ENCODE data around the gene SMARCC2.
A peak's percentile ranks its signal among the peaks of the same experiment; 100 is the strongest.

SMARCC2 gene

DNA sequence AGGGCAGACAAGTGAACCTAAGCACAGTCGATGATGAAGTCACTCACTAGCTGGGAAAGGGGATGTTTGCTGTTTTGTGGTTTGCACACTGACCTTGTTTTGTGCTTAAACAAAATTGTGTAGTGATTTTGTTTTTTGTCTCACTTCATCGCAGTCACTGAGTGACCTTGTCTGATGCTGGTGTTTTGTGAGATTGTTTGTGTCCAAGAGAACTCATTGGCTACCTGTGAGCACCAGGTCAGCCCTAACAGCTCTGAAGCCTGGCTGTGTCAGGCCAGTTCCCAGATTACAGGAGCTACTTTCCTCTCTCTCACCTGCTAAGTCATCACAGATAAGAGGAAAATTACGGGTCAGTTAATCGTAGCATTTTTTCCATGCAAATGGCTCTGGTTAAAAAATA lies 65.2 kb downstream of the SMARCC2 start:
- TF ChIP-seq, protein P1, sequence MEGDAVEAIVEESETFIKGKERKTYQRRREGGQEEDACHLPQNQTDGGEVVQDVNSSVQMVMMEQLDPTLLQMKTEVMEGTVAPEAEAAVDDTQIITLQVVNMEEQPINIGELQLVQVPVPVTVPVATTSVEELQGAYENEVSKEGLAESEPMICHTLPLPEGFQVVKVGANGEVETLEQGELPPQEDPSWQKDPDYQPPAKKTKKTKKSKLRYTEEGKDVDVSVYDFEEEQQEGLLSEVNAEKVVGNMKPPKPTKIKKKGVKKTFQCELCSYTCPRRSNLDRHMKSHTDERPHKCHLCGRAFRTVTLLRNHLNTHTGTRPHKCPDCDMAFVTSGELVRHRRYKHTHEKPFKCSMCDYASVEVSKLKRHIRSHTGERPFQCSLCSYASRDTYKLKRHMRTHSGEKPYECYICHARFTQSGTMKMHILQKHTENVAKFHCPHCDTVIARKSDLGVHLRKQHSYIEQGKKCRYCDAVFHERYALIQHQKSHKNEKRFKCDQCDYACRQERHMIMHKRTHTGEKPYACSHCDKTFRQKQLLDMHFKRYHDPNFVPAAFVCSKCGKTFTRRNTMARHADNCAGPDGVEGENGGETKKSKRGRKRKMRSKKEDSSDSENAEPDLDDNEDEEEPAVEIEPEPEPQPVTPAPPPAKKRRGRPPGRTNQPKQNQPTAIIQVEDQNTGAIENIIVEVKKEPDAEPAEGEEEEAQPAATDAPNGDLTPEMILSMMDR (IDR thresholded peaks at IDR 0.05; ENCODE audit: low read depth, low read length): no peak
- H3K4me3 ChIP-seq (replicated peaks in 1 of 2; ENCODE audit: low read depth in 2 of 2, low read length in 2 of 2): no peak overlapping the region
- DNase-seq (ENCODE audit: low read depth in 2 of 2): no peak

DNA sequence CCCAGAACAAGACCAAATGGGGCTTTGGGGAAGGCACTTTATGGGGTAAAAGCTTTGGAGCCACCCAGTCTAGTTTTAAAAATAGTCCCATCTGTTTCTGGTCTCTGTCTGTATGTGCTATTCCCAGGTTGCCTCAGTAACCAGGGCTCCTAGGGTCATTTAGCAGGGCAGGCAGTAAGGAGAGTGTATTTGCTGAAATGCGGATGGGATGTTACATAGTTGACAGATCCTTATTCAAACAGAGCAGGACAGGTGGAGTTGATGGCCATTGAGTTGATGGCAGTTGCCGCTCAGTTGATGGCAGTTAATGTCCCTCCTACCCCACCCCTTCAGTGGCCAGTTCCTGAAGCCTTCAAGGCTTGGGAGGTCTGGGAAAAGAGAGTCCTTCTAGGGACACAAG lies 66.6 kb downstream of the SMARCC2 start:
- no peak for DNase-seq (ENCODE audit: low read depth in 2 of 2)
- no peak overlapping the region for H3K4me3 ChIP-seq (replicated peaks in 1 of 2; ENCODE audit: low read depth in 2 of 2, low read length in 2 of 2)
- TF ChIP-seq, protein P1 (IDR thresholded peaks at IDR 0.05; ENCODE audit: low read depth, low read length): no peak

DNA sequence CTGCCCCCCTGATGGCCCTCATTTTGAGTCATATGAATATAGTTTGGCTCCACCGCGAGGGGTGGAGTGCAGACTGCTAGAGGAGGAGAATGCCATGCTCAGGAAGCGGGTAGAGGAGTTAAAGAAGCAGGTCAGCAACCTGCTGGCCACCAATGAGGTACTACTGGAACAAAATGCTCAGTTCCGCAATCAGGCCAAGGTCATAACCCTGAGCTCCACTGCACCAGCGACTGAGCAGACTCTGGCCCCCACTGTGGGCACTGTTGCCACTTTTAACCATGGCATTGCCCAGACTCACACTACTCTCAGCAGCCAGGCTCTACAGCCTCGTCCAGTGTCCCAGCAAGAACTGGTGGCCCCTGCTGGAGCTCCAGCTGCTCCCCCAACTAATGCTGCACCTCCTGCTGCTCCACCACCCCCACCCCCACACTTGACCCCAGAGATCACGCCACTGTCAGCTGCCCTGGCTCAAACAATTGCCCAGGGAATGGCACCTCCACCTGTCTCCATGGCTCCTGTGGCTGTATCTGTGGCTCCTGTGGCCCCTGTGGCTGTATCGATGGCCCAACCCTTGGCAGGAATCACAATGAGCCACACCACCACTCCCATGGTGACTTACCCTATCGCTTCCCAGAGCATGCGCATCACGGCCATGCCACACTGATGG lies 67.9 kb downstream of the SMARCC2 start:
- DNase-seq (ENCODE audit: low read depth in 2 of 2): no peak
- TF ChIP-seq, protein P1 (IDR thresholded peaks at IDR 0.05; ENCODE audit: low read depth, low read length): no peak
- no peak overlapping the region for H3K4me3 ChIP-seq (replicated peaks in 1 of 2; ENCODE audit: low read depth in 2 of 2, low read length in 2 of 2)

DNA sequence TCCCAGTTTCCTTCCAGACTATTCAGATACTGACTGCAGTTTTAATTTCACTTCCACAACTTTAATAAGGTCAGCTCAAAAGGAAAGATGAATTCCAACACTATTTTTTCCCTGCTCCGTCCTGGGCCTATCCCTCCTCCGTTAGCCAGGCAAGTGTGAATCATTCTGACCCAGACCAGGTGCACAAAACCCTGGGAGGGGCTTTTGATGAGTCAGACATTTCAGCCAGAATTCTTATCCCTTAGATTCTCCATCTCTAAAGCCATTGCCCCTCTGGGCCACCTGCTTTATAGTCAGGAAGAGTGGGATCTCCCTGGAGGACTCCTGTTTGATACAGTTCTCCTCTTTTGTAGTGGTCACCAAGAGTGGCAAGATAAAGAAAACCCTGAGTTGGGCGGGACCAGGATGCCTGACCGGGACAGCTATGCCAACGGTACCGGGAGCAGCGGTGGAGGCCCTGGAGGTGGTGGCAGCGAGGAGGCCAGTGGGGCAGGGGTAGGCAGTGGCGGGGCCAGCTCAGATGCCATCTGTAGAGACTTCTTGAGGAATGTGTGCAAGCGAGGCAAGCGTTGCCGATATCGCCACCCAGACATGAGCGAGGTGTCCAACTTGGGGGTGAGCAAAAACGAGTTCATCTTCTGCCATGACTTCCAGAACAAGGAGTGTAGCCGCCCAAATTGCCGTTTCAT lies 69.0 kb downstream of the SMARCC2 start:
- H3K4me3 ChIP-seq (replicated peaks in 1 of 2; ENCODE audit: low read depth in 2 of 2, low read length in 2 of 2): no peak overlapping the region
- TF ChIP-seq, protein P1 (IDR thresholded peaks at IDR 0.05; ENCODE audit: low read depth, low read length): no peak
- DNase-seq (ENCODE audit: low read depth in 2 of 2): peak in 1 of 2 donors; percentile 24

DNA sequence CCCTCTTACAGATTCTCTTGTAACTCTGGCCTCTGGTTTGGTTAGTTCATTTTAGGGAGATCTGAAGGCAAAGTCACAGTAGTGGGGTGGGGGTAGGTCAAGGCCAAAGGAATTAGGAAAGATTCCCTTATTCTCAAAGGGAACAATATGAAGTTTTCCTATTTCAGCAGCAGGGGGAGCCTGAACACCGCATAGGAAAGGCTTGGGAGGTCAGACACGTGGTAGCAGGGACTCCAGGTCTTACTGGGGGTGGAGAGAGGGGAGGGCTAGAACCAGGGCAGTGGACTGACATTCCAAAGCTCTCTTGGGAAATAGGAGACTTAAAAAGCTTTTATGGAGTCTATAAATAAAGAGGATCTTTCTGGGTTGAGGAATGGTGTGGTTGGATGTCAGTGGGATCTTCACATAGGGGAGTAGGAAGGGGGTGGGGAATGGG lies 69.9 kb downstream of the SMARCC2 start:
- TF ChIP-seq, protein P1 (IDR thresholded peaks at IDR 0.05; ENCODE audit: low read depth, low read length): peak; percentile 83
- H3K4me3 ChIP-seq (replicated peaks in 1 of 2; ENCODE audit: low read depth in 2 of 2, low read length in 2 of 2): no peak overlapping the region
- DNase-seq (ENCODE audit: low read depth in 2 of 2): peak; percentile 95 to 97

DNA sequence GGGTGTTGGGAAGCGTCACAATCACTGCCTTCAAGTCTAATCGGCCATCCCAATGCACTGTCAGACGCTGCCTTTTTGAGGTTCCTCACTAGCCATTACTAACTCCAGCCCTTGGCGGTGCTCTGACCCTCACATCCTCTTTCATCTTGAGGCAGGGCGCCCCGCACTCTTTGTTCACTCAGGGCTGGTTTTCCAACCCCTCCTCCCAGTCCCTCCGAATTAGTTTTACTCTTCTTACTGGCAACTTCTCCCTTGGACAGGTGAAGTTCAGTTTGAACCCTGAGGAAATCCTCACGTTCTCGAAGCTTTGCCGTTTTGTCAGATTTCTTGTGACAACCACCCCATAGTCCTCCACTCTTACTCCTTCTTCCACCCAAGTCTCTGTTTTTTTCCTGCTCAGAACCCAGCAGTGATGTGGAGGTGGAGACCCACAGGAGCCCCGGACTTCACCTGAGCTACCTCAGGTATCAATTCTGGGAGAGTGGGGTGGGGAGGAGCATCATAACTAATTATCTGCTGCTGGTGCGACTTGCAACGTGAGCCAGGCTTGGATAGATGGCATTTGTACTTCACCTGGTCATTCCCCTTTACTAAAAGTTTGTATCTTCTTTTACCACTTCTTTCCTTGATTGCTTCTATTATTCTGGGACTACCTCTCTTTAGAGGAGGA lies 70.5 kb downstream of the SMARCC2 start:
- H3K4me3 ChIP-seq (replicated peaks in 1 of 2; ENCODE audit: low read depth in 2 of 2, low read length in 2 of 2): peak overlapping the region; percentile 80 to 86
- TF ChIP-seq, protein P1 (IDR thresholded peaks at IDR 0.05; ENCODE audit: low read depth, low read length): no peak
- DNase-seq (ENCODE audit: low read depth in 2 of 2): no peak

Measured in cardiac fibroblast (primary cell).